GM10847 (cell line): ENCODE data around the gene AGO4.

Source experiments
- POLR2A ChIP-seq: IDR thresholded peaks from 2 replicates; pipeline ENCODE4 v1.6.1; 2011; ENCODE audit not compliant: insufficient read length; ENCODE audit errors: extremely low read depth

The AGO4 gene

DNA sequence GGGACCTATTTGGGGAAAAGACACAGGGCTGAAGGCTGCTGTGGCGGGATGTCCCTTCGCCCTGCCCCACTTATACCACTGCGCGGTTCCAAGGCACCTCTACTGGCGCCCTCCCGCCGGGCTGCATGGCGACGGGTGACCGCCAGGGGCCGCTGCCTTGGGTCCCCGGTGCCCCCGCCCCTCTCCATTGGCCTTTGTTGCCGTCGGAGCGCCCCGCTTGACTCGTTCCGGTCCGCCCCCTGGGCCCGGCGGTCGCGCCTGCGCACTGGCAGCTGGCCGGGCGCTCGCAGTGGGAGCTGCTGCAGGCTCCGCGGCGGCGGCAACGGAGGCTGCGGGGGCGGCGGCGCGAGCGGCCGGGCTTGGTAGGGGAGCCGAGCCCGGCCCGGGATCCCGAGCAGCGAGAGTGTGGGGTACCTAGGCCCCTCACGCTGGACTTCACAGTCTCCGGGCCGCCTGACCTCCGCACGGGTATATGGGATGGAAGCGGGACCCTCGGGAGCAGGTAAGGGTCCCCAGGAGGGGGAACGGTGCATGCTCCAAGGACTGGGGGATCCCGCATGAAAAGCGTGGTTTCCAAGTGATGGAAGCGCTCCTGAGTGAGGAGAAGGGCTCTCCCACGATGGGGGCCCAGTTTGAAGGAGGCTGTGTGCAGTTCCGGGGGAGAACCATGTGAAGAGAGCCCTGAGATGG lies 75.3 kb downstream of the AGO4 start, which contains the start of gene AGO1:
AGO1 (plus strand) TSS at position 265 of the 690 bp plus-strand sequence; CDS start at position 478, 213 bp downstream.
- TF ChIP-seq POLR2A: peak; percentile 88

DNA sequence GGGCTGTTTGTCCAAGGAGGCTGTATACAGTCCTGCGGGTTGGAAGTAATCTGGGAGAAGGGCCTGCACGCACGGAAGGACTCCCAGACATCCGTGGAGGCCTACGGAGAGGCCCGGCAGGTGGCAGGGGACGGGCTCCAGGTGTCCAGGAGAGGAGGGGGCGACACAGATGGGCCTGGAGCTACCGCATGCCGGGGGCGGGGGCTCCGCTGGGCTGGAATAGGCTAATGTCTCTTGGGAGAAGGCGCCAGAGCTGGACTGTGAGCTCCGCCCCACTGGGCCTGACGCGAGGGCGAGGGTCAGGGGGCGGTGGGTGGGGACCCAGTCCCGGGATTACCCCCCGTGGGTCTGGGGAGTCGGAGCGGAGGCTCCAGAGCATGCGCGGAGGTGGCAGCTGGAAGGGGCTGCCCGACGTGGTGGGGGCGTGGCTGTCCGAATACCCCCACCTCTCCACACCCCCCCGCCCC lies 75.9 kb downstream of the AGO4 start:
- TF ChIP-seq POLR2A: no peak

DNA sequence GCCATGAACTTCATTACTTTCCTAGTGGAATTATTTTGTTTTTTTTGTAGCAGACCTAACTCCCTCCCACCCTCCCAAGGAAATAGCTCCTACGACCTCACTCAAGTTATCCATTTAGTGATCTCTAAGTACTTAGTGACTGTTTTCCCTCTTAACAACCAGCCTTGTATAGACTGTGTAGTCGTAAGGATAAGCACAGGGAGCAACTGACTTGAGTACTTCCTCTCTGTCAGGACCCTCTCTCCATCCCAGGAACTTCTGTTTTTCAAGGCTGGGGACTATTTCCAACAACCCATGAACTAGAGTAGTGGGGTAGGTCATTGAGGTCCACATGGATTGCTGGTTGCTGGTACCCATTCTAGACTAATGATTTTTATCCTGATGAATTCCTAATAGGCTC lies 77.1 kb downstream of the AGO4 start:
- TF ChIP-seq POLR2A: no peak

DNA sequence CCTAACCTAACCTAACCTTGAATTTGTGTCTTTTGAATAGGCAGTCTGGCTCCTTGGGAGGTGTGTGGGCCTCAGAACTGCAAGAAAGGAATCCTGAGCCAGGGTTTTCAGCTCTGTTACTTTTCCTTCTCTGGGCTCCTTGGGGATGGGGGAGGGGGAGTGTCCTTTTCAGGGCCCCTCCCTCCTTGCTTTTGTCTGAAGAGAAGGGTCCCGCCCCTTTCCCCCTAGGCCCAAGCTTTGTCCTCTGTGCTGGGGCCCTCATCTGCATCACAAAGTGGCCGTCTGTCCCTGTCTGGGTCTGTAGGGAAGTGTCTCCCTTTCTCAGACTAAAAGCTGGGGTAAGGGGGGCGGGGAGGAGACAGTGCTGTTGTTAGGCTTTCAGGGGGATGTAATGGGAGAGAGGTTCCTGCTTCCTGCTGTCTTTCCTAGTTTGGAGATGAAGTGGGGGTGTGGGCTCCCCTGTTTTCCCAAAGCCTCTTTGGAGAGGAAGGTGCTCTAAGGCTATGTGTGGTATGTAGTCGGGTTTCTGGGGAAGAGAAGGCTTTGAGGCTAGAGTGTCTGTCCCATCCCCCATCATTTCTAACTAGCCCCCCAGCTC lies 78.2 kb downstream of the AGO4 start:
- no peak for TF ChIP-seq POLR2A

DNA sequence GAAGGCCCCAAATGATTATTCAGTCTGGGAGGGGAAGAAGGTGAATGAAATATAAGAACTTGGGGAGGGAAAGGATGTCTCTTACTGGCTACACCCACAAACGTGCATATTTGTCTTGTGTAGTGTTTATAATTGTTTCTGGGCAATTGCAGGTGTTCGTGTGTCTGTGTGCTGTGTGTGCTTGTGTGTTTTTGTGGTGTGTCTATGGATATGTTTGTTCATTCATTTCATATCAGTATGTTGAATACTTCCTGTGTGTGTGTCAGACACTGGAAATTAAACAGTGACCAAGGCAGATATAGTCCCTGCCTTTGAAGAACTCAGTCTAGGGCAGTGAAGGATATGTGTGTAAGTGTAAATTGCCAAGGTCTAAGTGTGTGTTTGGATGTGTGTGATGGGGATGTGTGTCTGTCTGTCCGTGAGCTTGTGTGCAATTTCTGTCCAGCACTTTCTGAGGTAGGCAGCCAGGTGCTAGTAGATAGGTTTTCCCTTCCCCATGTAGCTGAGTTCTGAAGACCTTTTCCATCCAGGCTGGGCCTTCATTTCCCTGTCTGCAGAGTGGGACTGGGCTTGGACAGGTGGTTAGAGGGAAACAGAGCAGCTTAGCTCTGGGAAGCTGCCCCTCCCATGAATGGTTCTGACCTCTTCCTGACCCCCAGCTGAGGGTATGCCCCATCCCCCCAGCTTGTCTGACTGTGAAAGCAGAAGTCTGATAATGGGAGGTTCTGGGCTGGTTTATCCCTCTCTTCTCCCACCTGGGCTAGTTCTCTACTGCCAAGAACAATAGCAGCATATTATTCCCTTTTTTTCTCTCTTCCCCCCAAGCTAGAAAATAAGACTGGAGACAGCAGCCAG lies 79.0 kb downstream of the AGO4 start:
- no peak for TF ChIP-seq POLR2A

DNA sequence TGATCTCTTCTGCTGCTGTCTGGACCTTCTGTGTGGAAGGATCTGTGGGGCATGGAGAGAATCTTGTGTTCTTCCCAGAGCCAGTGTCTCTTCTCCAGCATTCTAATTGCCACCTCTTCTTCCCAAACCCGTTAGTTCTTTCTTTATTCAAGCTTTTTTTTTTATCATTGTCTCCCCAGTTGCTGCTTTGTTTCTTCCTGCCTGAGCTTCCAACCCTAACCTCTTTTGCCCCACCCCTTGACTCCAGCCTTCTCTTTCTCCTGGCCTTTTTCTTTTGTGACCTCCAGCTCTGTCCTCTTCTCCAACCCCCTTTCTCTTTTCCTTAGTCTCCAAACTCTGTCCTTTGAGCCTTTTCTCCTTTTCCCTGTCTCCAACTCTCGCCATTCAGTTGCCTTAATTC lies 79.7 kb downstream of the AGO4 start:
- no peak for TF ChIP-seq POLR2A

DNA sequence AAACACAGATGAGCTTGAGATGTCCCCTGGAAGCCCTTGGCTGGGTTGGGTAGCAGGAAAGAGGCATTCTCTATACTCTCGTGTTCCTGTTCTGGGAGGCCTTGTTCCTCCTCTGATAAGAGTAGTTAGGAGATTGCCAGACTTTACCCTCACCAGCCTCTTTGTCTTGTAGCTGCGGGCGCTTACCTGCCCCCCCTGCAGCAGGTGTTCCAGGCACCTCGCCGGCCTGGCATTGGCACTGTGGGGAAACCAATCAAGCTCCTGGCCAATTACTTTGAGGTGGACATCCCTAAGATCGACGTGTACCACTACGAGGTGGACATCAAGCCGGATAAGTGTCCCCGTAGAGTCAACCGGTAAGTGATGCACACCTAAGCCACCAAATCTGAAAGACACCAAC lies 80.4 kb downstream of the AGO4 start:
- TF ChIP-seq POLR2A: no peak

DNA sequence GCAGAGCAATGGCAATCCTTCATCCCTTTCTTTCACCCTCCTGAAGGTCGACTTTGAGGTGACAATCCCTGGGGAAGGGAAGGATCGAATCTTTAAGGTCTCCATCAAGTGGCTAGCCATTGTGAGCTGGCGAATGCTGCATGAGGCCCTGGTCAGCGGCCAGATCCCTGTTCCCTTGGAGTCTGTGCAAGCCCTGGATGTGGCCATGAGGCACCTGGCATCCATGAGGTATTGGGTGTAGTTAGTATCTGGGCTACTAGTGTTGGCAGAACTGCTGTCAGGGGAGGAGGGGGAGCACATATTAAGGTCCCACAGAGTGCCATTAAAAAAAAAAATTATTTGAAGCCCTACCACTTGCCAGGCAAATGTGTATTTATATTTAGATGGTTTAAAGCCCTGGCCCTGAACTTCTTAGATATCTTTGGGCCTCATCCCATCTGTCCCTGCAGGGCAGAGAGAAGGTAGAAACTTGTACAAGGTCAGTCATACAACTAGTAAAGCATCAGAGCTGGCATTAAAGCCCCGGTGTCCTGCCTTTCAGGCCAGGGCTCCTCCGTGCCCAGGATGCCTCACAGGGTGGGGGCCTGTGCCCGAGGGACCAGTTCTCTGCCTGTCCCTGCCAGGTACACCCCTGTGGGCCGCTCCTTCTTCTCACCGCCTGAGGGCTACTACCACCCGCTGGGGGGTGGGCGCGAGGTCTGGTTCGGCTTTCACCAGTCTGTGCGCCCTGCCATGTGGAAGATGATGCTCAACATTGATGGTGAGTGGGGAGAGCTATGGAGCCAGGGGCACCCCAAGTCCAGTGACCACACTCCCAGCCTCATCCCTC lies 85.4 kb downstream of the AGO4 start:
- TF ChIP-seq POLR2A: no peak

DNA sequence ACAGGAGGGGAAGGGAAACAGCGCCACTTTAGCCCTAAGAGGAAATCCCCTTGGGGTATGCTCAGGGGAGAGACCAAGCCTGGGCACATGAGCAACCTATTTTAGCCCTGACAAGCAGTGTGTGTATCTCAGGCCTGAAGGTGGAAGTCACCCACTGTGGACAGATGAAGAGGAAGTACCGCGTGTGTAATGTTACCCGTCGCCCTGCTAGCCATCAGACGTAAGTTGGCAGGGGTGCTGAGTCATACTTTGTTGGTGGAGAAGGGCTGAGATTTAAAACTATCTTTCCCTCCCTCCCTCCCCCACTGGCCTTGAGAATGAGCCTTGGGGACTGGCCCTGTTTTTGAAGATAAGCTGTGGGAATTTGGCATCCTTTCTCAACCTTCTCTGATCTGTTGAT lies 86.4 kb downstream of the AGO4 start:
- no peak for TF ChIP-seq POLR2A

DNA sequence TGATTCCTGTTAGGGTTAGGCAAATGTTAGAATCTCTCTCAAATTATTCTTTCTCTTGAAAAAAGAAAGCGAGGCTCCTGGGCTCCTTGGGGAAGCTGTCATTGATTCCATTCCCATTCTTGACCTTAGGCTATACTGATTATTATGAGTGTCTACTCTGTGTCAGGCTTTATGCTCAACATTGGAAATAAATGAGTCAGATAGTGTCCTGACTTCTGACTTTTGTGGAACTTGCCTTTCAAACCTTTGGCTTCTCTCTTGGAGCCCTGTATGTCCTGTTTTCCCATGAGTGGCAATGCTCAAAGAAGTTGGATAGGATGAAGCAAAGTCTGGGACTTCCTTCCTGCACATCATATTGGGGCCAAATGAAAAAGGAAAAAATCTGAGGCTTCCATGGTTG lies 86.8 kb downstream of the AGO4 start:
- no peak for TF ChIP-seq POLR2A

DNA sequence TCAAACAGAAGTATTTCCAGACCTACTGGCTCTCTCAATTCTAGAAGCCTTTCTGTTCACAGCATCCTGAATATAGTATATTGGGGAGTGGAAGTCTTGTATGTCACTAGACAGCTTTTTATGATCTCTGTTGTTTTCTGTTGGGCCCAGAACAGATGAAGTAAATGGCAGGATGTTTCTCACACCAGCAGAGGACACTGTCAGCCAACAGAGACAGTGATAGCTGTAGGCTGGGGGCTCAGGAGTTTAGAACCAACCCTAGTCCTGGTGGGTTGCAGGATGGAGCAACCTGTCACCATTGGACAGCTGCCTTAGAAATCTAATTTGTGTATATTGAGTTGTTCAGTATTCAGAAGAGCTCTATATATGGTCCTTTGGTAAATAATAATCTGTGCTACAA lies 92.1 kb downstream of the AGO4 start:
- no peak for TF ChIP-seq POLR2A

DNA sequence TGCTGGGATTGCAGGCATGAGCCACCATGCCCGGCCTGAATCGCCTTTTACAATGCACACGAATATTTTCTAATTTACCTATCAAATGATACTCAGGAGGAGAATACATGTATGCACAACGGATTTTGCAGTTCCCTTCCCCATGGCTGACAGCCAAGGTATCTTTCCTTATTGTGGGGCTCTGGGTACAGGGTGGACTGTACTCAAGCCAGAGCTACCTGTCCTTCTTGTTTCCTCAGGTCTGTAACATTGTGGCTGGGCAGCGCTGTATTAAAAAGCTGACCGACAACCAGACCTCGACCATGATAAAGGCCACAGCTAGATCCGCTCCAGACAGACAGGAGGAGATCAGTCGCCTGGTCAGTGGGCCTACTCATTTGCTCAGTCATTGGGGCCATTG lies 93.4 kb downstream of the AGO4 start:
- no peak for TF ChIP-seq POLR2A

DNA sequence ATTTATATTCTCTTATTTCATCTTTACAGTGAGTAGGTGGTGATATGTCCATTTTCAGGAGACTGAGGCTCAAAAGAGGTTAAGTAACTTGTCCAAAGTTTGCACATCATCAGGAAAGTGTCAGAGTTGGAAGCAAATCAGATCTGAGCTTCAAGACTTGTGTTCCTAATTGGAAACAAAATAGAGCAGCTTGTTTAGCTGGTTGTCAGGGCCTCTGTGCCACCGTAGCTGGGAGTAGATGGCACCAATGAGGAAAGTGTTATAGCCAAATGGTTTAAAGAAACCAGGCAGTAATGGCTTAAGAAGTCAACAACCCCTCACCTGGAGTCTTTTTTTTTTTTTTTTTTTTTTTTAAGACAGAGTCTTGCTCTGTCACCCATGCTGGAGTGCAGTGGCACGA lies 94.9 kb downstream of the AGO4 start:
- TF ChIP-seq POLR2A: no peak
